Neutrophil (primary cell): ENCODE measurements around the gene PPM1L.

Experiments
- H3K27ac ChIP-seq: fragments of 200-600 bp; sonication (generic); 2 replicates; pipeline ENCODE4 v1.5.1; 2016; ENCODE audit warnings: mild to moderate bottlenecking, moderate library complexity
- H3K27me3 ChIP-seq: fragments of 200-600 bp; sonication (generic); 2 replicates; pipeline ENCODE4 v1.6.0; 2016; ENCODE audit warnings: mild to moderate bottlenecking
- H3K36me3 ChIP-seq: fragments of 200-600 bp; sonication (generic); 2 replicates; pipeline ENCODE4 v1.5.1; 2017
- H3K4me1 ChIP-seq, 2 experiments: fragments of 200-600 bp in 1 of 2; sonication (generic) in 1 of 2; 1 replicate in 1 of 2; 2 replicates in 1 of 2; pipeline versions ENCODE4 v1.5.1 to v1.6.1; 2013 to 2016; ENCODE audit warnings: low read depth in 1 of 2, low read length in 1 of 2, mild to moderate bottlenecking in 1 of 2, moderate library complexity in 1 of 2; ENCODE audit not compliant: control insufficient read depth in 1 of 2, insufficient read depth in 1 of 2
- H3K4me3 ChIP-seq, 2 experiments: fragments of 200-600 bp in 1 of 2; sonication (generic) in 1 of 2; 1 replicate in 1 of 2; 2 replicates in 1 of 2; pipeline ENCODE4 v1.5.1; 2013 to 2016; ENCODE audit warnings: low read depth in 1 of 2, low read length in 1 of 2, mild to moderate bottlenecking in 1 of 2, moderate library complexity in 1 of 2
- H3K9me3 ChIP-seq: fragments of 200-600 bp; sonication (generic); 2 replicates; pipeline ENCODE4 v1.5.1; 2016
- TF ChIP-seq, protein P1 (sequence below): fragments of 200-600 bp; sonication (generic); IDR thresholded peaks from 2 replicates; pipeline ENCODE4 v1.5.1; 2016; ENCODE audit warnings: antibody characterized with exemption

The PPM1L gene

DNA sequence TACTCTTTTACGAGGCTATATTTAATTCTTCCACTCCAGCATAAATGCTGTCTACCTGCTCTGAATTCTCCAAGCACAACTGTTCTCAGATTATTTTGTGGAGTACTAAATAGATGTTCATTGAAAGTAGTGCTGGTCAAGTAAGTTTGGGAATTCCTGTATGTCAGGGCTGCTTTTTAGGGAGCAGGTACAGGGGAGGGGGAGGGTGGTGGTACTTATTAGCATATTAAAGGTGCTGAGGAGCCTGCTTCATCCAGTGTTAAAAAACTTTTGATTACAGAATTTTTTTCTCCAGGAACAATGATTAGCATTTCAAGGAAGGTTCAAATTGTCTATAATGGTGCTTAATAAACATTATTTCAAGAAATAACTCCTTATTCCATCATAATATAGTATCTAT, 59.2 kb downstream of the PPM1L start:
- Histone ChIP-seq H3K9me3 (no peaks in the 10 kb centered on the region), H3K36me3 (no peaks in the 10 kb centered on the region)
- TF ChIP-seq, protein P1, sequence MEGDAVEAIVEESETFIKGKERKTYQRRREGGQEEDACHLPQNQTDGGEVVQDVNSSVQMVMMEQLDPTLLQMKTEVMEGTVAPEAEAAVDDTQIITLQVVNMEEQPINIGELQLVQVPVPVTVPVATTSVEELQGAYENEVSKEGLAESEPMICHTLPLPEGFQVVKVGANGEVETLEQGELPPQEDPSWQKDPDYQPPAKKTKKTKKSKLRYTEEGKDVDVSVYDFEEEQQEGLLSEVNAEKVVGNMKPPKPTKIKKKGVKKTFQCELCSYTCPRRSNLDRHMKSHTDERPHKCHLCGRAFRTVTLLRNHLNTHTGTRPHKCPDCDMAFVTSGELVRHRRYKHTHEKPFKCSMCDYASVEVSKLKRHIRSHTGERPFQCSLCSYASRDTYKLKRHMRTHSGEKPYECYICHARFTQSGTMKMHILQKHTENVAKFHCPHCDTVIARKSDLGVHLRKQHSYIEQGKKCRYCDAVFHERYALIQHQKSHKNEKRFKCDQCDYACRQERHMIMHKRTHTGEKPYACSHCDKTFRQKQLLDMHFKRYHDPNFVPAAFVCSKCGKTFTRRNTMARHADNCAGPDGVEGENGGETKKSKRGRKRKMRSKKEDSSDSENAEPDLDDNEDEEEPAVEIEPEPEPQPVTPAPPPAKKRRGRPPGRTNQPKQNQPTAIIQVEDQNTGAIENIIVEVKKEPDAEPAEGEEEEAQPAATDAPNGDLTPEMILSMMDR: no peak

DNA sequence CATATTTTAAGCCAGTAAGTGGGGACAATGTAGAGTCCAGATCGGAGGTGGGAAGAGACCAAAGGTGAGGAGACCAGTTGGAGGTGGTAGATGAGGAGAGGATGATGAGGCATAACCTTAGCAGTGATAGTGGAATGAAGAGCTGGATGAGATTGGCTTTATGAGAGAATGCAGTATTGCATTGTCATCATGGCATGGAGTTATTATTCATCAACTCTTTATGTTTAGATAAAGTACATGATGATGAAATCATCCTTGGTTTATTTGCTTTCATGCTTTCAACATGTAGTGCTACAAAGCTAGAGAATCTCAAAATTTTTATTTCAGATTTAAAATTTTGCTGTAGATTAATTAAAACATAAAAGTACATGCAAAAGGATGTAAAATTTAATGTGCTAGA, 64.0 kb downstream of the PPM1L start:
- Histone ChIP-seq H3K9me3 (no peaks in the 10 kb centered on the region), H3K4me1 (no peaks in the 10 kb centered on the region), H3K36me3 (no peaks in the 10 kb centered on the region), H3K27me3 (no peaks in the 10 kb centered on the region), H3K4me3 (no peak overlapping the region), H3K27ac (no peak overlapping the region)
- TF ChIP-seq, protein P1: no peak

More for the DNA sequence above, 59.2 kb downstream of the PPM1L start:
- no peak overlapping the region for H3K4me3 ChIP-seq
- H3K4me1 ChIP-seq: no peaks in the 10 kb centered on the region
- no peak overlapping the region for H3K27ac ChIP-seq
- no peaks in the 10 kb centered on the region for H3K27me3 ChIP-seq

DNA sequence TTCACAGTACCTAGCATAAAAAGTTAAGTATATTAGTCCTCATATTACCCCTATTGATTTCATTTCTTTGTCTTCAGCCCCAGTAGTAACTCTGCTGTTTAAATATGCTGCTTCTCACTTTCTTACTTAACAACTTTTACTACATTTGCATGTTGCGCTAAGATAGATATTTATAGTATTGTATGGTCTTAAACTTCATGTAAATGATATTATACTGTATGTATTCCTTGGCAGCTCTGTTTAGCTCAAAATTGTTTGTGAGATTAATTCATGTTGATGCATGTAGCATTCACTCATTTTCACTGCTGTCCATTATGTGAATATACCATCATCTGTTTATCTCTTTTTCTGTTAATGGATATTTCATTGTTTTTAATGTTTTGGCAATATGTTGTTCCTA, 64.4 kb downstream of the PPM1L start:
- H3K27me3 ChIP-seq: no peaks in the 10 kb centered on the region
- no peak overlapping the region for H3K27ac ChIP-seq
- no peaks in the 10 kb centered on the region for H3K36me3 ChIP-seq
- H3K4me1 ChIP-seq: no peaks in the 10 kb centered on the region
- no peak overlapping the region for H3K4me3 ChIP-seq
- no peaks in the 10 kb centered on the region for H3K9me3 ChIP-seq
- TF ChIP-seq, protein P1: no peak

- H3K4me1 ChIP-seq: no peaks in the 10 kb centered on the region
Observed at GRCh38 chr3:160822936-160823335, 66.9 kb downstream of the PPM1L start.

GRCh38 chr3:160825311-160825800, 69.3 kb downstream of the PPM1L start:
- Histone ChIP-seq H3K27me3 (no peaks in the 10 kb centered on the region), H3K4me3 (no peak overlapping the region), H3K4me1 (no peaks in the 10 kb centered on the region), H3K9me3 (no peaks in the 10 kb centered on the region), H3K36me3 (no peaks in the 10 kb centered on the region), H3K27ac (no peak overlapping the region)
- TF ChIP-seq, protein P1: no peak

More at GRCh38 chr3:160822936-160823335, 66.9 kb downstream of the PPM1L start:
- no peaks in the 10 kb centered on the region for H3K9me3 ChIP-seq
- H3K27me3 ChIP-seq: no peaks in the 10 kb centered on the region
- H3K27ac ChIP-seq: no peak overlapping the region
- no peak overlapping the region for H3K4me3 ChIP-seq
- TF ChIP-seq, protein P1: no peak
- no peaks in the 10 kb centered on the region for H3K36me3 ChIP-seq

DNA sequence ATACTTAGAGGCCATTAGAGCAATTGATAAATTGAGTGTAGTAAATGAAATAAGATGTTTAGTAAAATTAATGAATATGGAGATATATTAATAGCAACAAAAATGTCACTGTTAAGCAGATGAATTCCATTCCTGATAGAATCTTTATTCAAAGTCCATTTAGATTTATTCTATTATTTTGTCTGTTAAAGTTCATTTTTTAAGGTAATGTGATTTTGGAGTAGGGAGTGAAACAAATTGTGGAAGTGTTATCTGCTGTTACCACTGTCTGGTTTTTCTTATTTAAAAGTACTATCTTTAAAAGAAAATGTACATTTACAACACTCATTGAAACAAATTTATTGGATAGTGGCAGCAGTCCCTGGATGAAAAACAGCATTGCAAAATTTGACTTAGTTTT, 70.4 kb downstream of the PPM1L start:
- H3K4me1 ChIP-seq: no peaks in the 10 kb centered on the region
- no peak overlapping the region for H3K27ac ChIP-seq
- TF ChIP-seq, protein P1: no peak
- H3K9me3 ChIP-seq: no peaks in the 10 kb centered on the region
- no peaks in the 10 kb centered on the region for H3K36me3 ChIP-seq
- no peak overlapping the region for H3K4me3 ChIP-seq
- no peaks in the 10 kb centered on the region for H3K27me3 ChIP-seq
